Mesenchymal stem cell (in vitro differentiated cells and primary cell): ENCODE results near the gene MACIR.

Experiments used
- DNase-seq: peaks from one replicate; pipeline ENCODE4 v3.0.0-alpha.2; 2013
- H2AFZ ChIP-seq: one replicate; pipeline ENCODE4 v1.6.1; 2013; ENCODE audit warnings: low read depth, mild to moderate bottlenecking, control low read depth, inconsistent platforms, low read length, moderate library complexity
- H2AK5ac ChIP-seq: 2 replicates; pipeline ENCODE4 v1.6.1; 2013; ENCODE audit warnings: low read length, moderate library complexity, mild to moderate bottlenecking, inconsistent platforms; ENCODE audit not compliant: severe bottlenecking
- H2BK120ac ChIP-seq: one replicate; pipeline ENCODE4 v1.6.1; 2013; ENCODE audit warnings: low read depth, mild to moderate bottlenecking, inconsistent platforms, low read length, moderate library complexity
- H2BK12ac ChIP-seq, 2 experiments: one replicate each; pipeline ENCODE4 v1.6.1; 2013; ENCODE audit warnings: inconsistent platforms in 2 of 2, low read length in 2 of 2, mild to moderate bottlenecking in 2 of 2, moderate library complexity in 2 of 2, control low read depth in 1 of 2
- H2BK15ac ChIP-seq: one replicate; pipeline ENCODE4 v1.6.1; 2013; ENCODE audit warnings: mild to moderate bottlenecking, low read depth, inconsistent platforms; ENCODE audit not compliant: poor library complexity, severe bottlenecking
- H2BK5ac ChIP-seq: 2 replicates; pipeline ENCODE4 v1.6.1; 2013; ENCODE audit warnings: low read depth, mild to moderate bottlenecking, low read length, control low read depth, inconsistent platforms; ENCODE audit not compliant: poor library complexity, severe bottlenecking
- H3K14ac ChIP-seq, 2 experiments: one replicate each; pipeline ENCODE4 v1.6.1; 2013; ENCODE audit warnings: inconsistent platforms in 2 of 2, low read length in 2 of 2, control low read depth in 1 of 2, mild to moderate bottlenecking in 1 of 2, moderate library complexity in 1 of 2
- H3K18ac ChIP-seq, 2 experiments: one replicate each; pipeline ENCODE4 v1.6.1; 2013; ENCODE audit warnings: inconsistent platforms in 2 of 2, low read length in 2 of 2, control low read depth in 1 of 2, low read depth in 1 of 2, mild to moderate bottlenecking in 1 of 2
- H3K23ac ChIP-seq, 2 experiments: one replicate each; pipeline ENCODE4 v1.6.1; 2013; ENCODE audit warnings: inconsistent platforms in 2 of 2, low read length in 2 of 2, mild to moderate bottlenecking in 2 of 2, moderate library complexity in 2 of 2, control low read depth in 1 of 2
- H3K27ac ChIP-seq: 2 replicates; pipeline ENCODE4 v1.5.1; 2013; ENCODE audit warnings: mild to moderate bottlenecking, moderate library complexity, low read length, control low read depth, inconsistent platforms; ENCODE audit not compliant: poor library complexity, severe bottlenecking
- H3K27me3 ChIP-seq, 2 experiments: 2 replicates each; pipeline versions ENCODE4 v1.6.1 to v1.7.0; 2013; ENCODE audit warnings: low read length in 2 of 2, mild to moderate bottlenecking in 2 of 2, moderate library complexity in 2 of 2, control low read depth in 1 of 2, inconsistent platforms in 1 of 2; ENCODE audit not compliant: control insufficient read depth in 1 of 2, insufficient read depth in 1 of 2
- H3K36me3 ChIP-seq, 2 experiments: 2 replicates each; pipeline versions ENCODE4 v1.6.1 to v1.7.0; 2013; ENCODE audit warnings: low read length in 2 of 2, control low read depth in 1 of 2, inconsistent platforms in 1 of 2, low read depth in 1 of 2, mild to moderate bottlenecking in 1 of 2; ENCODE audit not compliant: insufficient read depth in 2 of 2, control insufficient read depth in 1 of 2
- H3K4ac ChIP-seq, 2 experiments: one replicate each; pipeline ENCODE4 v1.6.1; 2013; ENCODE audit warnings: inconsistent platforms in 2 of 2, low read length in 2 of 2, mild to moderate bottlenecking in 2 of 2, moderate library complexity in 2 of 2, control low read depth in 1 of 2, low read depth in 1 of 2
- H3K4me1 ChIP-seq: 2 replicates; pipeline ENCODE4 v1.6.1; 2013; ENCODE audit warnings: low read depth, low read length, control low read depth; ENCODE audit not compliant: control insufficient read depth, insufficient read depth
- H3K4me2 ChIP-seq: 2 replicates; pipeline ENCODE4 v1.6.1; 2013; ENCODE audit warnings: low read length, mild to moderate bottlenecking, inconsistent platforms; ENCODE audit not compliant: poor library complexity, severe bottlenecking
- H3K4me3 ChIP-seq, 2 experiments: 2 replicates each; pipeline versions ENCODE4 v1.5.1 to v1.7.0; 2013; ENCODE audit warnings: low read length in 2 of 2, mild to moderate bottlenecking in 2 of 2, control low read depth in 1 of 2, low read depth in 1 of 2; ENCODE audit not compliant: insufficient read depth in 1 of 2
- H3K79me1 ChIP-seq: replicated peaks from 2 replicates; pipeline ENCODE4 v1.6.1; 2013; ENCODE audit warnings: mild to moderate bottlenecking, control low read depth, low read length, inconsistent platforms; ENCODE audit not compliant: poor library complexity, severe bottlenecking
- H3K9ac ChIP-seq: 2 replicates; pipeline ENCODE4 v1.7.0; 2013; ENCODE audit warnings: mild to moderate bottlenecking, low read length, moderate library complexity
- H3K9me3 ChIP-seq: 2 replicates; pipeline ENCODE4 v1.7.0; 2013; ENCODE audit warnings: mild to moderate bottlenecking, low read length; ENCODE audit not compliant: control insufficient read depth
- H4K8ac ChIP-seq: one replicate; pipeline ENCODE4 v1.6.1; 2013; ENCODE audit warnings: inconsistent platforms, mild to moderate bottlenecking, low read length, moderate library complexity
- H4K91ac ChIP-seq: one replicate; pipeline ENCODE4 v1.6.1; 2013; ENCODE audit warnings: mild to moderate bottlenecking, low read length, inconsistent platforms
- WGBS: methylation state at CpG from one replicate; pipeline ENCODE4 v1.1.7; 2013; ENCODE audit warnings: mixed read lengths; 5-methylcytosine and 5-hydroxymethylcytosine counted together

The MACIR gene

GRCh38 chr5:103295424-103295823 is 36.9 kb downstream of the MACIR start:
- no peak overlapping the region for H3K9ac ChIP-seq
- no peak overlapping the region for H3K23ac ChIP-seq
- no peak overlapping the region for H3K4me3 ChIP-seq
- no peaks in the 10 kb centered on the region for H3K4me1 ChIP-seq
- no peak overlapping the region for H2BK15ac ChIP-seq
- no peak for DNase-seq
- H3K14ac ChIP-seq: no peak overlapping the region
- no peaks in the 10 kb centered on the region for H3K9me3 ChIP-seq
- H2BK120ac ChIP-seq: no peak overlapping the region
- no peaks in the 10 kb centered on the region for H3K27me3 ChIP-seq
- H3K4me2 ChIP-seq: no peak overlapping the region
- H3K4ac ChIP-seq: no peak overlapping the region
- H4K8ac ChIP-seq: no peak overlapping the region
- H3K36me3 ChIP-seq: no peaks in the 10 kb centered on the region
- H2BK5ac ChIP-seq: no peak overlapping the region
- H3K79me1 ChIP-seq: no peaks in the 10 kb centered on the region
- no peak overlapping the region for H2AFZ ChIP-seq
- no peak overlapping the region for H2AK5ac ChIP-seq
- H3K27ac ChIP-seq: no peak overlapping the region
- H4K91ac ChIP-seq: no peak overlapping the region
- H3K18ac ChIP-seq: no peak overlapping the region
- H2BK12ac ChIP-seq: no peak overlapping the region
- WGBS: 93% methylated on average over 5 of the region's 5 CpGs

GRCh38 chr5:103295871-103296270 is 37.3 kb downstream of the MACIR start:
- H4K8ac ChIP-seq: no peak overlapping the region
- H3K36me3 ChIP-seq: no peaks in the 10 kb centered on the region
- H3K27ac ChIP-seq: no peak overlapping the region
- no peaks in the 10 kb centered on the region for H3K27me3 ChIP-seq
- no peak overlapping the region for H3K14ac ChIP-seq
- 88% methylated on average over 3 of the region's 3 CpGs for WGBS
- no peaks in the 10 kb centered on the region for H3K4me1 ChIP-seq
- H3K4me2 ChIP-seq: no peak overlapping the region
- no peak overlapping the region for H3K23ac ChIP-seq
- H4K91ac ChIP-seq: no peak overlapping the region
- H2AFZ ChIP-seq: no peak overlapping the region
- H3K9me3 ChIP-seq: no peaks in the 10 kb centered on the region
- H3K4me3 ChIP-seq: no peak overlapping the region
- no peak overlapping the region for H3K9ac ChIP-seq
- no peak overlapping the region for H3K4ac ChIP-seq
- H2BK120ac ChIP-seq: no peak overlapping the region
- no peak overlapping the region for H2BK12ac ChIP-seq
- no peak overlapping the region for H2AK5ac ChIP-seq
- no peak overlapping the region for H2BK15ac ChIP-seq
- H2BK5ac ChIP-seq: no peak overlapping the region
- no peak for DNase-seq
- no peaks in the 10 kb centered on the region for H3K79me1 ChIP-seq
- no peak overlapping the region for H3K18ac ChIP-seq

- Histone ChIP-seq H2AFZ (no peak overlapping the region), H2AK5ac (no peak overlapping the region), H3K4me2 (no peak overlapping the region), H3K18ac (no peak overlapping the region), H3K4me1 (no peaks in the 10 kb centered on the region), H2BK12ac (no peak overlapping the region), H3K27me3 (no peaks in the 10 kb centered on the region), H4K91ac (no peak overlapping the region), H3K14ac (no peak overlapping the region), H4K8ac (no peak overlapping the region), H2BK5ac (no peak overlapping the region), H3K23ac (no peak overlapping the region), H3K4me3 (no peak overlapping the region), H3K9me3 (no peaks in the 10 kb centered on the region), H2BK120ac (no peak overlapping the region), H3K9ac (no peak overlapping the region), H2BK15ac (no peak overlapping the region), H3K36me3 (no peaks in the 10 kb centered on the region), H3K4ac (no peak overlapping the region), H3K27ac (no peak overlapping the region), H3K79me1 (no peaks in the 10 kb centered on the region)
- DNase-seq: no peak
- WGBS: no CpG with 5 or more reads among the region's 1 CpG
Observed at GRCh38 chr5:103298117-103298516, 39.6 kb downstream of the MACIR start.

- Histone ChIP-seq H2BK5ac (no peak overlapping the region), H3K4me1 (no peaks in the 10 kb centered on the region), H2BK120ac (no peak overlapping the region), H3K14ac (no peak overlapping the region), H3K4ac (no peak overlapping the region), H2AK5ac (no peak overlapping the region), H3K4me3 (no peak overlapping the region), H4K91ac (no peak overlapping the region), H3K9me3 (no peaks in the 10 kb centered on the region), H2BK15ac (no peak overlapping the region), H2AFZ (no peak overlapping the region), H3K79me1 (no peaks in the 10 kb centered on the region), H3K4me2 (no peak overlapping the region), H3K36me3 (no peaks in the 10 kb centered on the region), H2BK12ac (no peak overlapping the region), H3K27ac (no peak overlapping the region), H3K23ac (no peak overlapping the region), H3K9ac (no peak overlapping the region), H3K18ac (no peak overlapping the region), H3K27me3 (no peaks in the 10 kb centered on the region), H4K8ac (no peak overlapping the region)
- no peak for DNase-seq
- 60% methylated on average over 2 of the region's 4 CpGs for WGBS
Observed at GRCh38 chr5:103298607-103299188, 40.1 kb downstream of the MACIR start.
